SU-DHL-6 (cell line): Measurements from ENCODE around the gene EFNB2.

Experiments used
- EZH2phosphoT487 ChIP-seq: fragments of 200-600 bp; sonication (generic), shearing (Covaris generic); conservative IDR thresholded peaks from 2 replicates; pipeline ENCODE4 v1.6.1; 2018; ENCODE audit warnings: mild to moderate bottlenecking, antibody characterized with exemption, low read length, moderate library complexity, mixed read lengths
- TF ChIP-seq, protein P1 (sequence below): fragments of 200-600 bp; sonication (generic); IDR thresholded peaks from one replicate; pipeline ENCODE4 v1.5.1; 2017; ENCODE audit warnings: antibody characterized with exemption, mild to moderate bottlenecking, low read length, moderate library complexity; ENCODE audit not compliant: insufficient read depth, poor library complexity, severe bottlenecking

DNA sequence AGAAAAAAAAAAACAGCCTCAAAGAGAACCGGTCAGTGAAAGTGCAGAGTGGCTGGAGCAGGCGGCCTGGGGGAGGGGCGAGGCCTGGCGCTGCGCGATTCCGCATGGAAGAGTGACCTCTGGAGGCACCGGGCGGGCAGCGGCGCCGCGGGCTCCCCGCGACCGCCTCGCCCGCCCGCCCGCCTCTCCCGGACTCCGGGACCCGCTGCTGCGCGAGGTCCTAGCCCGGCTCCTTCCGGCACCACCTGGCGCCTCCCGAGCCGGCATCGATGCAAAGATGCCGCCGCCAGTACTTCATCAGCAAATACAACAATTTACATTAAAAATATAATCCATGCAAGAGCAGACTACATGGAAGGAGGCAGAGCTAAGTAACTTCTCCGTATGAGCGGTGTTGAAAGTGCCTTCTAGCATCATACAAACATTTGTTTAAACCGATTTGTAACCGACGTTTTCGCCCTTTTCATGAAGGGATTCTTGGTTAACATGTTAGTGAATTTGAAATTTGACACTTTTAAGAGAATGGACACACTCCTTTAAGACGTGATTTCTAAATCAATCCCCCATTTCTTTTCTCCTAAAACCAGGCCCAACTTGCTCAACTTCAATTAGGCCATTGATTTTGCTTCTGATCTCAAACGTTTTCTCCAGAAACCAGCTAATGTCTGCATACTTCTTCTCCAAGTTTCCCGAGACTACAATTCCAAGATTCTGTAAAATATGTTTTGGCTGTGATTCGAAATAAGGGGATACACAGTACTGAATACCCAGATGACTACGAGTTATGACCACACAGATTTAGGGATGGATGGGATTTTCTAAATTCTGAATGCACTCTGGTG, 2.1 kb downstream of the EFNB2 start:
- TF ChIP-seq, protein P1, sequence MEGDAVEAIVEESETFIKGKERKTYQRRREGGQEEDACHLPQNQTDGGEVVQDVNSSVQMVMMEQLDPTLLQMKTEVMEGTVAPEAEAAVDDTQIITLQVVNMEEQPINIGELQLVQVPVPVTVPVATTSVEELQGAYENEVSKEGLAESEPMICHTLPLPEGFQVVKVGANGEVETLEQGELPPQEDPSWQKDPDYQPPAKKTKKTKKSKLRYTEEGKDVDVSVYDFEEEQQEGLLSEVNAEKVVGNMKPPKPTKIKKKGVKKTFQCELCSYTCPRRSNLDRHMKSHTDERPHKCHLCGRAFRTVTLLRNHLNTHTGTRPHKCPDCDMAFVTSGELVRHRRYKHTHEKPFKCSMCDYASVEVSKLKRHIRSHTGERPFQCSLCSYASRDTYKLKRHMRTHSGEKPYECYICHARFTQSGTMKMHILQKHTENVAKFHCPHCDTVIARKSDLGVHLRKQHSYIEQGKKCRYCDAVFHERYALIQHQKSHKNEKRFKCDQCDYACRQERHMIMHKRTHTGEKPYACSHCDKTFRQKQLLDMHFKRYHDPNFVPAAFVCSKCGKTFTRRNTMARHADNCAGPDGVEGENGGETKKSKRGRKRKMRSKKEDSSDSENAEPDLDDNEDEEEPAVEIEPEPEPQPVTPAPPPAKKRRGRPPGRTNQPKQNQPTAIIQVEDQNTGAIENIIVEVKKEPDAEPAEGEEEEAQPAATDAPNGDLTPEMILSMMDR: no peak
- no peak for TF ChIP-seq EZH2phosphoT487
